Hepatocyte (in vitro differentiated cells): ENCODE measurements around the gene HOATZ. TPM values are rescaled to one million over a fixed set of nuclear protein-coding genes. Genes with fewer than 3 reads are reported as not detected.

Experiments used
- DNase-seq: peaks from one replicate; pipeline ENCODE4 v3.0.0-alpha.2; 2016; ENCODE audit warnings: low spot score
- H2AFZ ChIP-seq: fragments of 200-600 bp; sonication (generic); 2 replicates; pipeline ENCODE4 v1.6.0; 2016; ENCODE audit warnings: antibody characterized with exemption, mild to moderate bottlenecking
- H3K27ac ChIP-seq: fragments of 200-600 bp; sonication (generic); 2 replicates; pipeline ENCODE4 v1.5.1; 2016; ENCODE audit warnings: mild to moderate bottlenecking
- H3K27me3 ChIP-seq: fragments of 200-600 bp; sonication (generic); 2 replicates; pipeline ENCODE4 v1.6.1; 2016
- H3K36me3 ChIP-seq: fragments of 200-600 bp; sonication (generic); replicated peaks from 2 replicates; pipeline ENCODE4 v1.5.1; 2016; ENCODE audit warnings: low read depth; ENCODE audit not compliant: insufficient read depth
- H3K4me1 ChIP-seq: fragments of 200-600 bp; sonication (generic); 2 replicates; pipeline ENCODE4 v1.5.1; 2016; ENCODE audit warnings: mild to moderate bottlenecking, moderate library complexity; ENCODE audit not compliant: insufficient read depth
- H3K4me2 ChIP-seq: fragments of 200-600 bp; sonication (generic); 2 replicates; pipeline ENCODE4 v1.6.0; 2016
- H3K4me3 ChIP-seq: fragments of 200-600 bp; sonication (generic); 2 replicates; pipeline ENCODE4 v1.5.1; 2016; ENCODE audit warnings: mild to moderate bottlenecking
- H3K79me2 ChIP-seq: fragments of 200-600 bp; sonication (generic); 2 replicates; pipeline ENCODE4 v1.6.0; 2017; ENCODE audit warnings: mild to moderate bottlenecking
- H3K9me2 ChIP-seq: fragments of 200-600 bp; sonication (generic); replicated peaks from 2 replicates; pipeline ENCODE4 v1.6.0; 2017; ENCODE audit warnings: mild to moderate bottlenecking; ENCODE audit not compliant: insufficient read depth
- H3K9me3 ChIP-seq: fragments of 200-600 bp; sonication (generic); 2 replicates; pipeline ENCODE4 v1.5.1; 2016; ENCODE audit warnings: low read depth, mild to moderate bottlenecking
- H4K20me1 ChIP-seq: fragments of 200-600 bp; sonication (generic); 2 replicates; pipeline ENCODE4 v1.6.0; 2016; ENCODE audit warnings: mild to moderate bottlenecking; ENCODE audit not compliant: insufficient read depth, poor library complexity, severe bottlenecking
- CTCF ChIP-seq: fragments of 200-600 bp; sonication (generic); IDR thresholded peaks from 2 replicates; pipeline ENCODE4 v1.5.1; 2016; ENCODE audit warnings: antibody characterized with exemption, mild to moderate bottlenecking; ENCODE audit not compliant: poor library complexity
- EZH2 ChIP-seq: fragments of 200-600 bp; sonication (generic); IDR thresholded peaks from 2 replicates; pipeline ENCODE4 v1.6.1; 2016; ENCODE audit warnings: antibody characterized with exemption, mild to moderate bottlenecking, borderline replicate concordance
- EZH2phosphoT487 ChIP-seq: fragments of 200-600 bp; sonication (generic); IDR thresholded peaks from one replicate; pipeline ENCODE4 v1.6.1; 2018; ENCODE audit warnings: antibody characterized with exemption, mild to moderate bottlenecking, low read depth, moderate library complexity; ENCODE audit not compliant: unreplicated experiment, severe bottlenecking
- WGBS: methylation state at CpG from one replicate; pipeline ENCODE4 v1.1.6; 2016; ENCODE audit warnings: low lambda C conversion rate; ENCODE audit errors: missing lambda C conversion rate; 5-methylcytosine and 5-hydroxymethylcytosine counted together
- polyA plus RNA-seq: library from polyadenylated mRNA; unstranded; fragments of >200 nt; fragmentation: Nextera tagmentation; extraction: Ambion mirVana; gene quantifications from 2 replicates; pipeline ENCODE4 v1.2.1, GENCODE V29; 2016
- total RNA-seq: library from RNA; depleted of rRNA; stranded (reverse); fragments of >200 nt; gene quantifications from 2 replicates; pipeline ENCODE4 v1.2.3, GENCODE V29; 2014

The HOATZ gene
- total and polyA plus RNA-seq, 2 experiments from 2014 or later, result not detected

DNA sequence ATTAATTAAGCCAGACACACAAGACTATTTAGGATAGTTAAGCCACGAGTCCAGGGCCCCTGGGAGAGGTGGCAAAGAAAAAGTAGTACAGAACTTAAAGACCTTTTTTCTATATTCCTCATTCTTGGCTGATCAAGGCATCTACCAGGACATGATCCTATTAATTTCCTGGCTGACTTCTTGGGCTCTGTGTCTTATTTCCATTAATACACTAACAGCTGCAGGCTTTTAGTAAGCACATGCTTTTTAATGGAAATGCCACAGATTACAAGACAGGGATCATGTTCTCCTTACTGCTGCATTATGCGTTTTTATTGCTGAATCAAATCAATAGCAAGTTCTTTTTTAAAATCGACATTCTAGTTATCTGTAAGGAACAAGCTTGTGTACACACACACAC lies 37.6 kb upstream of the HOATZ start:
- WGBS, result 29% methylated on average over 3 of the region's 3 CpGs
- Histone ChIP-seq H4K20me1 (no peaks in the 10 kb centered on the region), H3K36me3 (no peaks in the 10 kb centered on the region)

DNA sequence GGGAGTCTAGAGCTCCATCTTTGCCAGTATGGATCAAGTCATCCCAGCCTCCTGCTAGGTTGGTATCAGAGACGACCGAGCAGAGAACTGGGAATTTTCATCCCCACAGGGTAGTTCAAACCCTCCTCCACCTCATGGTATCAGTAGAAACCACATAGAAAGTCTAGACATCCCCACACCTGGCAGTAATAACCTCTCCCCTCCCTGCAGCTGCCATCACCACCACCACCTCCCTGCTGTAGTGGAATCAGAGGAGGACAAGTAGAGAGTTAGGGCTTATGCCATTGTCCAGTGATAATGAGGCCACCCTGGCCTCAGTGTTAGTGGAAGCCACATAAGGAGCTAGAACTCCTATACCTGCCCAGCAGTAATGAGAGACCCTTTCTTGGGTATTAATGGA lies 36.7 kb upstream of the HOATZ start:
- DNase-seq, result no peak
- Histone ChIP-seq H3K27me3 (no peaks in the 10 kb centered on the region), H3K4me2 (no peak overlapping the region), H3K4me1 (no peaks in the 10 kb centered on the region), H3K9me3 (no peaks in the 10 kb centered on the region), H2AFZ (no peak overlapping the region), H3K9me2 (no peaks in the 10 kb centered on the region), H3K4me3 (no peak overlapping the region), H3K79me2 (no peaks in the 10 kb centered on the region), H3K36me3 (no peaks in the 10 kb centered on the region), H4K20me1 (no peaks in the 10 kb centered on the region), H3K27ac (no peak overlapping the region)
- 94% methylated on average over 2 of the region's 2 CpGs for WGBS
- TF ChIP-seq CTCF (no peak), EZH2 (no peak), EZH2phosphoT487 (no peak)

More for the DNA sequence above, 37.6 kb upstream of the HOATZ start:
- Histone ChIP-seq H3K9me2 (no peaks in the 10 kb centered on the region), H3K27me3 (no peaks in the 10 kb centered on the region), H3K4me3 (no peak overlapping the region), H3K27ac (no peak overlapping the region), H3K9me3 (no peaks in the 10 kb centered on the region), H3K4me2 (no peak overlapping the region), H3K79me2 (no peaks in the 10 kb centered on the region), H3K4me1 (no peaks in the 10 kb centered on the region), H2AFZ (no peak overlapping the region)
- TF ChIP-seq EZH2phosphoT487, result no peak
- no peak for TF ChIP-seq EZH2
- TF ChIP-seq CTCF, result no peak
- no peak for DNase-seq

DNA sequence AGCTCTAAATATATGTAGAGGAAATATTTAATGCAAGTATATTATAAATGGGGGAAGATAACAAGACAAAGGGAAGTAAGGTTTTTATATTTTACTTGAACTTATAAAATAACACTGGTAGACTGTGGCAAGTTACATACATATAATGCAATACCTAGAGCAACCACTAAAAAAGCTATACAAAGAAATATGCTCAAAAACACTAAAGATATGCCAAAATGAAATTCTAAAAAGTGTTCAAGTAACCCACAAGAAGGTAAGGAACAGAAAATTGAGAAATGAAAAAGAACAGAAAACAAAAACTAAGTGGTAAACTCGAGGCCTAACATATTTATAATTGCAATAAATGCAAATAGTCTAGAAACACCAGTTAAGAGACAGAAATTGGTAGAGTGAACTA lies 34.9 kb upstream of the HOATZ start:
- no peak overlapping the region for H3K27ac ChIP-seq
- no peak overlapping the region for H2AFZ ChIP-seq
- no peaks in the 10 kb centered on the region for H3K4me1 ChIP-seq
- no peaks in the 10 kb centered on the region for H4K20me1 ChIP-seq
- no peak overlapping the region for H3K4me3 ChIP-seq
- H3K36me3 ChIP-seq, result no peaks in the 10 kb centered on the region
- no peak for DNase-seq
- peaks cover 7% of the 10 kb centered on the region for H3K9me3 ChIP-seq
- H3K79me2 ChIP-seq, result no peaks in the 10 kb centered on the region
- peaks cover 3% of the 10 kb centered on the region for H3K27me3 ChIP-seq
- no peaks in the 10 kb centered on the region for H3K9me2 ChIP-seq
- no peak for TF ChIP-seq EZH2phosphoT487
- TF ChIP-seq CTCF, result no peak
- no peak for TF ChIP-seq EZH2
- no peak overlapping the region for H3K4me2 ChIP-seq
- 81% methylated on average over 1 of the region's 1 CpG for WGBS

DNA sequence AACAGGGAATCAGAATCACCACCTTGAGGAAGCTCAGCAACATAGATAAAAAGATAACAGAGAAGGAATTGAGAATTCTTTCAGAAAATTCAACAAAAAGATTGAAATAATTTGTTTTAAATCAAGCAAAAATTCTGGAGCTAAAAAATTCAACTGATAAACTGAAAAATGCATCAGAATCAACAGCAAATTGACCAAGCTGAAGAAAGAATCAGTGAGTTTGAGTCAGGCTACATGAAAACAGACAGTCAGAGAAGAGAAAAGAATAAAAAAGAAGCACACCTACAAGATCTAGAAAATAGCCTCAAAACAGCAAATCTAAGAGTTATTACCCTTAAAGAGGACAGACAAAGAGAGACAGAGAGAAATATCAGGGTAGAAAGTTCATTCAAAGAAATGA lies 31.1 kb upstream of the HOATZ start:
- no peak overlapping the region for H3K4me2 ChIP-seq
- peaks cover 7% of the 10 kb centered on the region for H3K9me3 ChIP-seq
- TF ChIP-seq EZH2 (no peak), CTCF (no peak)
- no peak overlapping the region for H3K4me3 ChIP-seq
- peaks cover 3% of the 10 kb centered on the region for H3K27me3 ChIP-seq
- DNase-seq, result no peak
- H2AFZ ChIP-seq, result no peak overlapping the region
- no peaks in the 10 kb centered on the region for H3K9me2 ChIP-seq
- H3K79me2 ChIP-seq, result no peaks in the 10 kb centered on the region
- no peaks in the 10 kb centered on the region for H3K4me1 ChIP-seq
- no peaks in the 10 kb centered on the region for H3K36me3 ChIP-seq
- no peaks in the 10 kb centered on the region for H4K20me1 ChIP-seq
- H3K27ac ChIP-seq, result no peak overlapping the region
